Panc1 (cell line): ENCODE measurements around the gene FAM50A.

Experiments used
- POLR2AphosphoS5 ChIP-seq: IDR thresholded peaks from 2 replicates; pipeline ENCODE4 v1.6.1; 2012; ENCODE audit warnings: mild to moderate bottlenecking, low read depth, low read length, moderate library complexity
- TF ChIP-seq, protein P1 (sequence below): fragments of 450-650 bp; IDR thresholded peaks from 2 replicates; pipeline ENCODE4 v1.5.1; 2017; ENCODE audit warnings: mild to moderate bottlenecking
- TF ChIP-seq, protein P2 (sequence below), 2 experiments: IDR thresholded peaks; 2 replicates each; pipeline ENCODE4 v1.6.1; 2011 to 2012; ENCODE audit warnings: low read depth in 2 of 2, control low read depth in 1 of 2, low read length in 1 of 2, mild to moderate bottlenecking in 1 of 2, moderate library complexity in 1 of 2; ENCODE audit not compliant: insufficient read depth in 1 of 2

DNA sequence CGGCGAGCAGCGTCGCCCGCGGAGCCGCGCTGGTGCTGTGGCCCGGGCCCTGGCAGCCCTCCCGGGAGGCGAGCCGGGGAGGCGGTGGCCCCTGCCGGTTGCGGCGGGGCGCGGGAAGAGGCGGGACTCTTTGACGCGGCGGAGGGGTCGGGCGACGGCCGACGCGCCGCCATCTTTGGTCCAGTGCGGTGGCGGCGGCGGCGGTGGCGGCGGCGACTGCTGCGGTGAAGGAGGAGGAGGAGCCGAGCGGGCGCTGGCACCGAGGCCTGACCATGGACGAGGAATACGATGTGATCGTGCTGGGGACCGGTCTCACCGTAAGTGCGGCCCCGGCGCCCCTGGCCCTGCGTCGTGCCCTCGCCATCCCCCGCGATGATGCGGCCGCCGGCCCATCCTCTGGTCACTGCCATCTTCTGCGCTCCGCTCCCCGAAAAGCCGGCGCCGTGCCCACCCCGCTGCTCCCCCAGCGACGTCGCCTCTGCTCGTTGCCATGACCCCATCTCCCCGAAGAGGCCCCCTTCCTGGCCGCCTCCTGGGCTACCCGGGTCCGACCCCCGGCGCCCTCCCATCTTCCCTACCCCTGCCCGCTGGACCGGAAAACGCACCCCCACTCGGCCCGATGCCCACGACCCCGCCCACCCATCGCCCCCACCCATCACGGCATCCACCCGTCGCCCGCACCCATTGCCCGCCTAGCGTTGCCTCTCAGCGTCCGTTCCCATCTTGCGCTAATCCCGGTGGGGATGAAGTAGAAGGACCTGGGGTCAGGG is 6.8 kb upstream of the FAM50A start, which contains the start of gene GDI1:
- TF ChIP-seq POLR2AphosphoS5 = no peak
- TF ChIP-seq, protein P1, sequence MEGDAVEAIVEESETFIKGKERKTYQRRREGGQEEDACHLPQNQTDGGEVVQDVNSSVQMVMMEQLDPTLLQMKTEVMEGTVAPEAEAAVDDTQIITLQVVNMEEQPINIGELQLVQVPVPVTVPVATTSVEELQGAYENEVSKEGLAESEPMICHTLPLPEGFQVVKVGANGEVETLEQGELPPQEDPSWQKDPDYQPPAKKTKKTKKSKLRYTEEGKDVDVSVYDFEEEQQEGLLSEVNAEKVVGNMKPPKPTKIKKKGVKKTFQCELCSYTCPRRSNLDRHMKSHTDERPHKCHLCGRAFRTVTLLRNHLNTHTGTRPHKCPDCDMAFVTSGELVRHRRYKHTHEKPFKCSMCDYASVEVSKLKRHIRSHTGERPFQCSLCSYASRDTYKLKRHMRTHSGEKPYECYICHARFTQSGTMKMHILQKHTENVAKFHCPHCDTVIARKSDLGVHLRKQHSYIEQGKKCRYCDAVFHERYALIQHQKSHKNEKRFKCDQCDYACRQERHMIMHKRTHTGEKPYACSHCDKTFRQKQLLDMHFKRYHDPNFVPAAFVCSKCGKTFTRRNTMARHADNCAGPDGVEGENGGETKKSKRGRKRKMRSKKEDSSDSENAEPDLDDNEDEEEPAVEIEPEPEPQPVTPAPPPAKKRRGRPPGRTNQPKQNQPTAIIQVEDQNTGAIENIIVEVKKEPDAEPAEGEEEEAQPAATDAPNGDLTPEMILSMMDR = no peak
- TF ChIP-seq, protein P2, sequence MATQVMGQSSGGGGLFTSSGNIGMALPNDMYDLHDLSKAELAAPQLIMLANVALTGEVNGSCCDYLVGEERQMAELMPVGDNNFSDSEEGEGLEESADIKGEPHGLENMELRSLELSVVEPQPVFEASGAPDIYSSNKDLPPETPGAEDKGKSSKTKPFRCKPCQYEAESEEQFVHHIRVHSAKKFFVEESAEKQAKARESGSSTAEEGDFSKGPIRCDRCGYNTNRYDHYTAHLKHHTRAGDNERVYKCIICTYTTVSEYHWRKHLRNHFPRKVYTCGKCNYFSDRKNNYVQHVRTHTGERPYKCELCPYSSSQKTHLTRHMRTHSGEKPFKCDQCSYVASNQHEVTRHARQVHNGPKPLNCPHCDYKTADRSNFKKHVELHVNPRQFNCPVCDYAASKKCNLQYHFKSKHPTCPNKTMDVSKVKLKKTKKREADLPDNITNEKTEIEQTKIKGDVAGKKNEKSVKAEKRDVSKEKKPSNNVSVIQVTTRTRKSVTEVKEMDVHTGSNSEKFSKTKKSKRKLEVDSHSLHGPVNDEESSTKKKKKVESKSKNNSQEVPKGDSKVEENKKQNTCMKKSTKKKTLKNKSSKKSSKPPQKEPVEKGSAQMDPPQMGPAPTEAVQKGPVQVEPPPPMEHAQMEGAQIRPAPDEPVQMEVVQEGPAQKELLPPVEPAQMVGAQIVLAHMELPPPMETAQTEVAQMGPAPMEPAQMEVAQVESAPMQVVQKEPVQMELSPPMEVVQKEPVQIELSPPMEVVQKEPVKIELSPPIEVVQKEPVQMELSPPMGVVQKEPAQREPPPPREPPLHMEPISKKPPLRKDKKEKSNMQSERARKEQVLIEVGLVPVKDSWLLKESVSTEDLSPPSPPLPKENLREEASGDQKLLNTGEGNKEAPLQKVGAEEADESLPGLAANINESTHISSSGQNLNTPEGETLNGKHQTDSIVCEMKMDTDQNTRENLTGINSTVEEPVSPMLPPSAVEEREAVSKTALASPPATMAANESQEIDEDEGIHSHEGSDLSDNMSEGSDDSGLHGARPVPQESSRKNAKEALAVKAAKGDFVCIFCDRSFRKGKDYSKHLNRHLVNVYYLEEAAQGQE (IDR thresholded peaks at IDR 0.05; ENCODE audit: insufficient read depth in 1 of 2, low read depth in 2 of 2, low read length in 1 of 2) = no peak
